Activated naive CD8-positive, alpha-beta T cell treated with anti-CD3 and anti-CD28 coated beads, Interleukin-2, amount 50 U/mL, for 16 hours (primary cell): ENCODE data around the gene DR1.
"Not testable (repeated sequence)": the region's sequence is repeated elsewhere in the genome, so short reads cannot be mapped to it uniquely, and the experiment has no call there.

Source experiments
- DNase-seq: peaks from one replicate; pipeline ENCODE4 v3.0.0-alpha.2; 2020; ENCODE audit warnings: low read depth, low spot score

The DR1 gene

DNA sequence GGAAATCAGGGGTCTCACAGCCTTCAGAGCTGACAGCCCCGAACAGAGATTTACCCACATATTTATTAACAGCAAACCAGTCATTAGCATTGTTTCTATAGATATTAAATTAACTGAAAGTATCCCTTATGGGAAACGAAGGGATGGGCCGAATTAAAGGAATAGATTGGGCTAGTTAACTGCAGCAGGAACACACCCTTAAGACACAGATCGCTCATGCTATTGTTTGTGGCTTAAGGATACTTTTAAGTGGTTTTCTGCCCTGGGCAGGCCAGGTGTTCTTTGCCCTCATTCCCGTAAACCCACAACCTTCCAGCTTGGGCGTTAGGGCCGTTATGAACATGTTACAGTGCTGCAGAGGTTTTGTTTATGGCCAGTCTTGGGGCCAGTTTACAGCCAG lies 40.6 kb downstream of the DR1 start:
- DNase-seq: not testable (repeated sequence)

DNA sequence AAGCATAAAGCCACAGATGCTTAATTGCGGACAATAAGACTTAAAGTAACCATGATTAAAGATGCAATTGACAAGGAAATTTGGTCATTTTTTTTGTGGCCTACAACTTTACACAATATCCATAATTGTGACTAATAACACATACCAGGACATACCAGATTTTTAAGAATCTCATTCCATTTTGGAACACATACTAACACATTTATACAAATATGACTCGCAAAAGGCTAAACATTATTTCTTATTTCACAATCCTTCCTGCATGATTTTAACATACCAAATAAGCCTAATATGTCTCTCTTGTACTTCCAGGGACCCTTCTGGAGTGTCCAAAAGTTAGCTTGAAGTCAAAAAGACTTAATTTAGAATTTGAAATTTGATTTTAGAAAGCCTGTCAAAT lies 48.8 kb downstream of the DR1 start:
- no peak for DNase-seq

DNA sequence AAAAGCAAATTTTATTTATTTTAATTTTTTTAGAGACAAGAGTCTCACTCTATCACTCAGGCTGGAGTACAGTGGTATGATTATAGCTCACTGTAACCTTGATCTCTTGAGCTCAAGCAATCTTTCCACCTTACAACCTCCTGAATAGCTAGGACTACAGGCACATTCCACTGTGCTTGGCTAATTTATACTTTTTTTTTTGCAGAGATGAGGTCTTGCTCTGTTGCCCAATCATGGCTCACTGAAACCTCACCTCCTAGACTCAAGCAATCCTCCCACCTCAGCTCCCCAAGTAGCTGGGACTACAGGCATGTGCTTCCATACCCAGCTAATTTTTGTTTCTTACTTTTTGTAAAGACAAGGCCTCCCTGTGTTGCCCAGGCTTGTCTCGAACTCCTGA lies 49.5 kb downstream of the DR1 start:
- DNase-seq: no peak

DNA sequence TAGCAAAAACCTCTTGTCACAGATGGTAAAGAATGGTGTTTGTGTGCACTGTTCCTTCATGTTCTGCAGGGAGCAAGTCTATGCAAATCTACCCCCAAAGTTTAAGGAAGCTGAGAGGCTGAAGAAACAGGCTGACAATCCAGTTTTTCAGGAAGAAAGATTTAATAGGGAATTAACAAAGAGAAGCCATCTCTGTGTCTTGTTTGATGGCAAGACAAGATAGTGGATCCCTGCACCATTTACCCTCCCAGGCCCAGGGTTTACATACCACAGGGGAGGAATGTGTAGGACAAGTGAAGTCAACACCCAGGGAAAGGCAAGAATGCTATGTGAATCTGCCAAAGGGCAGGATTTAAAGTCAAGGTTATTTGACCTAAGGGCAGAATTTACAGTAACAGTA lies 54.1 kb downstream of the DR1 start:
- DNase-seq: no peak

DNA sequence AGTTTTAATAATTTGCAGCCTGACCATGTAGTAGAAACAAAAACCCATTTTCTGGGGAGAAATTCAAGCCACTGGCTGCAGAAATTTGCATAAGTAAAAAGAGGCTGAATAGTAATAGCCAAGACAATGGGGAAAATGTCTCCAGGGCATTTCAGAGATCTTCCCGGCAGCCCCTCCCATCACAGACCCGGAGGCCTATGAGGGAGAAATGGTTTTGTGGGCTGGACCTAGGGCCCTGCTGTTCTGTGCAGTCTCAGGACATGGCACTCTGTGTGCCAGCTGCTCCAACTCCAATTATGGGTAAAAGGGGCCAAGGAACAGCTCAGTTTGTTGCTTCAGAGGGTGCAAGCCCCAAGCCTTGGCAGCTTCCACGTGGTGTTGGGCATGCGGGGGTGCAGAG lies 62.5 kb downstream of the DR1 start:
- DNase-seq: no peak

DNA sequence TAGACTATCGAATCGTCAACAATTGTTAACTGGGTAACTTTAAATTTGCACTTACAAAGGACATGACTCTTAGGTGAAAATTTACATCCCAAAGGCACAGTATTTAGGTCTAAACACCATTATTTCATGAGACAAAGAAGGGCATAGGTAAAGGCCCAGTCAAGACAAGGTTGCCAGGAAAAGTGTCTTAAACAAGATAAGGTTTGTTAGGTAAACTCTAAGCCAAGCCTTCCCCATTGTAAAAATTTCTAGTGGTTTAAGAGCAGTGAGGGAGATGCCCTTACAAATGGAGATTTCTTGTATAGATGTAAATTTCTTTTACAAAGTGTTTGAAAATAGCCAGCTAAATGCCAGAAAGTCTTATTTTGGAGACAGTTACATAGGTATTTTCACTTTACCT lies 65.3 kb downstream of the DR1 start:
- DNase-seq: no peak

DNA sequence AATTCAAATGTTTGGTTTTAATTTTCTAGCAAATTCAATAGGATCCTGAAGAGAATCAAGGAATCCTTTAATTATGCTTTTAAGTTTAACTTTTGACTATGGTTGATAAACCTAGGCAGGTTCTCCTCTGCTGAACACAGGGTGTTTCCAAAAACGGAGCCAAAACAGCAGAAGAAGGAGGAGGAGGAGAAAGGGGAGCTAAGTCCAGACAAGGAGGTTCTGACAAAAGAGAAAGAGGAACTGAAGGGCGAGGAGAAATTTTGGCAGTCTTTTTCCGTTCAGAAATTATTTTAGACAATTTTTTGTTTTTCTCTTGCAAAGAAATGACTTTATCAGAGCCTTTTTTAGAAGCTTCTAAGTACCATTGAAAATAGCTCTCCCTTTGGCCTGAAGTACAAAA lies 69.0 kb downstream of the DR1 start:
- DNase-seq: no peak

DNA sequence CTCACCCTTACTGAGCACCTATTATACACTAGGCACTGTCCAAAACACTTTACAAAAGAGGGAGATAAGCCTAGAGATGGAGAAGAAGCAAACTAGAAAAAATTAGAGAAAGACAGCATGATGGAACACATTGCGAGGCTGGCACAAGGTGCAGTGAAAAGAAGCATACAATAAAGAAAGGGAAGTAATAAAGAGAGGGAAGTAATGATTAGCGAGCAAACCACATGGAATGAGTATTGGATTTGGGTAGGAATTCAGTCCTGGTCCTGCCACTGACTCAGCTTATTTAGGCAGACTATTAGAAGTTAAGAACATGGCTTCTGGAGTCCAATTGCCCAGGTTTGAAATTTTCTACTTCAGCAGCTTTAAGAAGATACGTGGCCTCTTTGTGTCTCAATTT lies 69.6 kb downstream of the DR1 start:
- no peak for DNase-seq

DNA sequence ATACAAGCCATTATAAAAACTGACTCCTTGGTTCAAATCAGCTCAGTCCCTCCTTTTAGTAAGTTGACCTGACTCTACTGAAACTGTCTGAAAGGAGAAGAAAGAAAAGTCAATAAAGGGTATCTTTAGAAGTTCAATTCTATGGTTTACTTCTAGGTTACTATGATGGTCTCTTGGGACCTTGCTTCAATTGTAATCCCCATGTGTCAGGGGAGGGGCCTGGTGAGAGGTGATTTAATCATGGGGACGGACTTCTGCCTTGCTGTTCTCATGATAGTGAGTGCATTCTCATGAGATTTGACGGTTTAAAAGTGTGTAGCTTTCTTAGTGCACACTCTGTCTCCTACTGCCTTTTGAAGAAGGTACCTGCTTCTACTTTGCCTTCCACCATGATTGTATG lies 70.5 kb downstream of the DR1 start:
- no peak for DNase-seq
